Measurements from ENCODE around the gene THAP11.
"Not testable (repeated sequence)": the region's sequence is repeated elsewhere in the genome, so short reads cannot be mapped to it uniquely, and the experiment has no call there.

The THAP11 gene

DNA sequence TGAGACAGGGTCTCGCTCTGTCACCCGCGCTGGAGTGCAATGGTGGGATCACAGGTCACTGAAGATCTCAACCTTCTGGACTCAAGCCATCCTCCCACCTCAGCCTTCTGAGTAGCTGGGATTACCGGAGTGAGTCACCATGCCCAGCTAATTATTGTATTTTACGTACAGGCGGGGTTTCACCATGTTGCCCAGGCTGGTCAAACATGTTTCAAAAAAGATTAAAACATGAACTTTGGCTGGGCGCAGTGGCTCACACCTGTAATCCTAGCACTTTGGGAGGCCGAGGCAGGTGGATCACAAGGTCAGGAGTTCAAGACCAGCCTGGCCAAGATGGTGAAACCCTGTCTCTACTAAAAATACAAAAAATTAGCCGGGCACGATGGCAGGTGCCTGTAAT, 4.9 kb upstream of the THAP11 start:
- not testable (repeated sequence) for DNase-seq

DNA sequence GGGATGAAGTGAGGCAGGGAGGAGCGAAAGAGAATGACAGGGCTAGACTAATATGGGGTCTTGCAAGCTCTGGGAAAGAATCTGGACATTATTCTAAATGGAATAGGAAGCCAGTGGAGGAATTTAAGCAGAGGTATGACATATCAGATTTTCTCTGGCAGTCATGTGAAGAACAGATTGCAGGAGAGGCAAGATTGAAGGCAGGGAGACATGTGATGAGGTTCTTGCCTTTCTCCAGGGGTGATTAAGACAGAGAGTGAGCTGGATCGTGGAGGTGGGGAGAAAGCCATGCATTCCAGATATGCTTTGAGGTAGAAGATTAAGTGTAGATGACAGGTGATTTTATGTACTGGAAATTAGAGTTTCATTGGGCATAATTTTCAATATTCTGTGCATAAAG, 4.3 kb upstream of the THAP11 start:
- DNase-seq = no peak

DNA sequence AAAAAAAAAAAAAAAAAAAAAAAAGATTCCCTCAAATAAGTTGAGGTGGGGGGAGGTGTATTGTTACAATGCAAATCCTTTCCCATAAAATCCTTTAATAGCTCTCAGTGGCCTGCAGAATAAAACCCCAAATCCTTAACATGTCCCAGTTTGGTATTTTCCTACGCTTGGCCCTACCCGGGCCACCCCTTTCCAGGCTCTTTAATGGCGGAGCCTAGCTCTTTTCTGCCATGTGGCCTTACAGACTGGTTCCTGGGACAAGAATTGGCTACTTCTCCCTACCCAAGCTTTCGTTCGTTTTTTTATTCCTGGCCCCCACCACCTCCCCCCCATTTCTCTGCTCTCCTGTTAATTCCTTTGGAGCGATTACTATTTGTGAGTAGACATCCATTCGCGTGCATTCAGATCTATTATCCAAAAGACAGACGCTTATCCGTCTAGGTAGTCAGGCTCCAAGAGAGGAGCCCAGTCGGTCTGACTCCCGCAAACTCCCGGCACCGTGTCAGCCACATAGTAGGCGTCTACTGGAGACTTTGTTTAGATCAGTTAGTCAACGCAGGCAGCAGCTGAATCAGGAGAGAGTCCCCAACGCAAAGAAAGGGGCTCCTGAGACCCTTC, 813 bp upstream of the THAP11 start:
- DNase-seq = no peak

DNA sequence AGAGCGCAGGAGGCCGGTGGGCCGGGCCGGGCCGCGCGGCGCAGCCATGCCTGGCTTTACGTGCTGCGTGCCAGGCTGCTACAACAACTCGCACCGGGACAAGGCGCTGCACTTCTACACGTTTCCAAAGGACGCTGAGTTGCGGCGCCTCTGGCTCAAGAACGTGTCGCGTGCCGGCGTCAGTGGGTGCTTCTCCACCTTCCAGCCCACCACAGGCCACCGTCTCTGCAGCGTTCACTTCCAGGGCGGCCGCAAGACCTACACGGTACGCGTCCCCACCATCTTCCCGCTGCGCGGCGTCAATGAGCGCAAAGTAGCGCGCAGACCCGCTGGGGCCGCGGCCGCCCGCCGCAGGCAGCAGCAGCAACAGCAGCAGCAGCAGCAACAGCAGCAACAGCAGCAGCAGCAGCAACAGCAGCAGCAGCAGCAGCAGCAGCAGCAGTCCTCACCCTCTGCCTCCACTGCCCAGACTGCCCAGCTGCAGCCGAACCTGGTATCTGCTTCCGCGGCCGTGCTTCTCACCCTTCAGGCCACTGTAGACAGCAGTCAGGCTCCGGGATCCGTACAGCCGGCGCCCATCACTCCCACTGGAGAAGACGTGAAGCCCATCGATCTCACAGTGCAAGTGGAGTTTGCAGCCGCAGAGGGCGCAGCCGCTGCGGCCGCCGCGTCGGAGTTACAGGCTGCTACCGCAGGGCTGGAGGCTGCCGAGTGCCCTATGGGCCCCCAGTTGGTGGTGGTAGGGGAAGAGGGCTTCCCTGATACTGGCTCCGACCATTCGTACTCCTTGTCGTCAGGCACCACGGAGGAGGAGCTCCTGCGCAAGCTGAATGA, 606 bp downstream of the THAP11 start:
- peak; percentile 54 for DNase-seq

DNA sequence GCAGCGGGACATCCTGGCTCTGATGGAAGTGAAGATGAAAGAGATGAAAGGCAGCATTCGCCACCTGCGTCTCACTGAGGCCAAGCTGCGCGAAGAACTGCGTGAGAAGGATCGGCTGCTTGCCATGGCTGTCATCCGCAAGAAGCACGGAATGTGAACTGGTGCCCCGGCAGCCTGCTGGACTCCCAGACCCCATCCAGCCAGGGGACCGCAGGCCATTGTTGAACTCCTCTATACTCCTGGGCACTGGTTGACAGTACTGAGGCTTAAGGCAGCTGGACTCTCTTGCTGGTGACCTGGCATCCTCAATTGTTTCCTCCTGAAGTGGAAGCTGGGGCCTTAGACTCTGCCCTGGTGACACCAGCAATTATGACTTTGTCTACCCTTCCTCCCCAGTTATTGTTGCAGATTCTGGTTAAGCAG, 1.2 kb downstream of the THAP11 start:
- no peak for DNase-seq

DNA sequence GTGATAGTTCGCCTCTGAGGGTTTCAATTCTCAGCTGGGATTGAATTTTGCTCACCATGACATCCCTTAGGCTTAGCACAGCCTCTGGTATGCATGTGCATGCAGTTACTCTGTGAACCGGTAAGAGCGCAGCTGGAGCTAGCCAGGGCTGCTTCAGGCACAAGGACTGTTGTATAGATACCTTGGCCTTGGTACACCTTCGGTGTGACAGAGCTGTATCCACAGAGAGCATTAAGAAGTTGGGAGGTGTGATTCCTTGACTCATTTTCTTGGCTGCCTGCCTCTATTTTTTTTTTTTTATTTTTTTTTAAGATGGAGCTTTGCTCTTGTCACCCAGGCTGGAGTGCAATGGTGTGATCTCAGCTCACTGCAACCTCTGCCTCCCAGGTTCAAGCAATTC, 2.4 kb downstream of the THAP11 start:
- DNase-seq = no peak

DNA sequence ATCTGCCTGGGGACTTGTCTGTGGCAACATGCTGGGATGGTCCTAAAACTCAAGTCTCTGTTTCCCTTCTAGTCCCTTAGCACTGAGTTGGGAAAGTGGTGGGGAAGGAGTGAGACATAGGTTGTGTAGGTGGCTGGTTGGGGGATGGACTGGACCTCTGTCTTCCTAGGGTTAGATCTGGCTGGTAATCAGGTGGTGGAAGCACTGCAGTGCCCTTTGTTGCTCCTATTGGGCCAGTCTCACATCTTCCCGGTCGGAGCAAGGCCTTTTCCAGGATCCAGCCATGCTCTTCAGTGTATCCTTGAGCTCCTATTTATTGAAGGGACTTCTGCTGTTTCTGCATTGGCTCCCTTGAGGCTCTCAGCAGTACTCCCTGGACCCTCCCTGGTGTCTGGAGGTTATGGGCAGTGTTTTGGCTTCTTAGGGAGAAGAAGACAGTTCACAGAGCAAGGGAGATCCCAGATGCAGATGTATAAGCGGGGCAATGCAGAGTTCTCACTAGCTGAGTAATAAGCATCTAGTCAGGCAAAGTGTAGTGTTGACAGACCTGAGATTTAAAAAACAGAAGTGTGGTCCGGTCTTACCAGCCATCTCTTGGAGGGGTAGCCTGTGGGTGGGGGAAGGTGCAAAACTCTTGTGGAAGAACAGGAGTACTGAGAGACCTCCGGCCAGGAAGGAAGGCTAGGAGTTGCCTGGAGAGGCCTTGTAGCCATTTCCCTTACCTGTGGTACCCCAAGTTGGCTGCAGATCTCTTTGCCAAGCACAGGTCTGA, 3.4 kb downstream of the THAP11 start:
- DNase-seq = no peak

DNA sequence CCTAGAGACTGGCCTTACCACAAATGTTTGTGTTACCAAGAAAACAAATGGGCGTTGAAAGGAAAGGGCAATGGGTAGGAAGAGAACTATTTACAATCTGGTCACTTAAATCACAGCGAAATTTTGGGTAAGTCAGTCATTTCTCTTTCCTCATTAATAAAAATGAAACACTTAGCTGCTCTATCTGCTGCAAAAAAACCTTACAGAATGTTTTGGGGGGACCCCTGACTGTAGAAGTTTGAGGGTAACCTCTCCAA, 3.9 kb downstream of the THAP11 start:
- DNase-seq = no peak

DNA sequence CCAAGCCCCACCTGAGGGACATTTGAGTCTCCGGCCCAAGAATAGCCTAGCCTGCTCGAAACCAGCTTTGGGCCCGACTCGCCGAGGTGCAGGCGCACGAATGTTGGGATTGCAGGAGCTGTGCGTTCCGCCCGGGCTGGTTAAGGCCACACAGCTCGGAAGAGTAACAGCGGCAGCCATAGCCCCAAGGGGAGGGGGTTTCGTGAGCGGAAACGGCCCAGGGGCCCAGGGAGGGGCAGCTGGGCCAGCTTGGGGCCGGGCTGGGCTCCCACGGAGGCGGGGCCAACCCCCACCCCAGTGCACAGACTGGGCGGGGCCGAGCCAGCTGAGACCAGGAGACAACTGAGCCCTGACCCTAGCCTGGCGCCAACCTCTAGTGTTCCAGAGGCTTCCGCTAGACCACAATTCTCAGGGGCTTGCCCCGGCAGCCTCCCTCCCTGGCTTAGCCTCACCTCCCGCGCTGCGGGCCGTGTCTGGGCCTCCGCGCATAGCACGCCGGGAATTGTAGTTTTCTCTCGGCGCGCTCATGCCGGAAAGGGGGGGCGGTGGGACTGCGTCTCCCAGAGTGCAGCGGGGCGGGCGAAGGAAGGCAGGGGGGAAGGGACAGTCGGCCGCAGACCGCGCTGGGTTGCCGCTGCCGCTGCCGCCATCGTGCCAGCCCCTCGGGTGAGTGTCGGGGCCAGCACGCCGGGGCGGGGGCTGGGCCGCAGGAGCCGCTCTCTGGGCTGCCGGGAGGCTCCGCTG, 4.4 kb downstream of the THAP11 start, which contains the start of gene NUTF2:
TSS of gene NUTF2 (plus strand) at position 614 of the 744 bp plus-strand sequence. CDS start 18,198 bp downstream, outside the sequence.
- DNase-seq = peak; percentile 86

DNA sequence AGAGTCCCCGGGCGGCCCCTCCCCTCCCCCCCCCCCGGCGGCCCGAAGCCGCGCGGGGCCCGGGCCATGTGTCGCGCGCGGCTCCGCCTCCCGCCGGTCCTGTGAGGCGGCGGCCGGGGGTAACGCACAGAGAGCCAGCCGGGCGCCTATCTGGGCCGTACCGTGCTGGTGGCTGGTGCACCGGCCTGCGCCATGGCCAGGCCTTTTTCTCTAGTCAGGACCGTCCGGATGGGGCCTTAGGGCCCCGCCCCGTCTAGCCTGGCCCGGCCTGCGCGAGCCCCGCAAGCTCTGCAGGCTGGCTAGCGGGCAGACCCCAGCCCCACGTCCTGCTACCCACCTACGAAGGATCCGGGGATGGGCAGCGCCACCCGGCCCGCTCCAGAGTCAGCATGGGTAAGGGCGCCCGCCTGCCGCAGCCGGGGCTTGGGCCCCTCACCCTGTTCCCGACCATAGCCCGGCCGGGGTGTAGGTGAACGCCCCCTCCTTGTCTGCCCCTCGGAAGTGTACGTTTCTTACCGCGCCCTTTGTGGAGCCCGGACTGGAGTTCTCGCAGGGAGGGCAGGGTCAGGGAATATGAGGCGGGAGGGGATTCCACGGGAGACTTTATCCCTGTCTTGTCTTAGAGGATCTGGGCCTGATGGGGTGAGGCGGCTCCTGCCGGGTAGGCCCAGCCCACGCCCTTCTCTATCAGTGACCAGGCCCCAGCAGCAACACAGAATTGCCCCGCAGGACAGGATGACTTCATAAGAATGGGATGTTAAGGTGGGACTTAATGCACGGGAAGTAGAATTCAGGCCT, 5.1 kb downstream of the THAP11 start, which contains the start of gene CENPT:
TSS of gene CENPT (minus strand) at position 630 of the 798 bp plus-strand sequence. CDS start 13,834 bp downstream, outside the sequence.
- no peak for DNase-seq

DNA sequence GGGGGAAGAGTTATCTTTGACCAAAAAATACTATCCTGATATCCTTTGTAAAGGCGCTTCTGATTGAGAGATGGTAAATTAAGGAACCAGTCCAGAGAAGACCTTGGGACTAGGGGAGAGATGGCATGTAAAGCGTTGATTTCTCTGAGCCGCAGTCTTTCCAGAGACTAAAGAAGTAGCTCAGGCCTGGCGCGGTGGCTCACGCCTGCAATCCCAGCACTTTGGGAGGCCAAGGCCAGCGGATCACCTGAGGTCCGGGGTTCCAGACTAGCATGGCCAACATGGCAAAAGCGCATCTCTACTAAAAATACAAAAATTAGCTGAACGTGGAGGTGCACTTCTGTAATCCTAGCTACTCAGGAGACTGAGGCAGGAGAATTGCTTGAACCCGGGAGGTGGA, 6.0 kb downstream of the THAP11 start:
- no peak for DNase-seq

DNA sequence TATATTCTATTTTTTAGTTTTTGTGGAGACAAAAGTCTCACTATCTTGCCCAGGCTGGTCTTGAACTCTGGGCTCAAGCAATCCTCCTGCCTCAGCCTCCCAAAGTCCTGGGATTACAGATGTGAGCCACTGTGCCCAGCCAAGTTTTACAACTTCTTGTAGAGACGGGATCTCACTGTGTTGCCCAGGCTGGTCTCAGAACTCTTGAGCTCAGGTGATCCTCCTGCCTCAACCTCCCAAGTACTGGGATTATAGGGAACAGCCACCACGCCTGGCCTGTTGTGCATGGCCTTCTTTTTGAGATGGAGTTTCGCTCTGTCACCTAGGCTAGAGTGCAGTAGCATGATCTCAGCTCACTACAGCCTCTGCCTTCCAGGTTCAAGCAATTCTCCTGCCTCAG, 11.6 kb downstream of the THAP11 start:
- DNase-seq = no peak

DNA sequence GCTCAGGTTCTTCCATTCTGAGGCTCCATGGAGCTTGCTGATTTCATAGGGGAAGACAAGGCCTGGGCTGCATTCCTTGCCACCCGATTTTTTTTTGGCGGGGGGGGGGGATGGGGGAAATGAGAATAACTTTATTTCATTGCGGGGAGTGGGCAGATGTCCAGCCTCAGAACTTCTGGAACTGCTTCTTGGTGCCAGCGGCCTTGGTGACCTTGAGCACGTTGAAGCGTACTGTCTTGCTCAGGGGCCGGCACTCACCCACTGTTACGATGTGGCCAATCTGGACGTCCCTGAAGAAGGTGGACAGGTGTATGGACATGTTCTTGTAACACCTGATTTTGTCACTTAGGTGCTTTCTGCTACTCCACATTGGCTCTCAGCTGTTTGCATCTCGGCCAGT, 13.7 kb downstream of the THAP11 start:
- DNase-seq = no peak

DNA sequence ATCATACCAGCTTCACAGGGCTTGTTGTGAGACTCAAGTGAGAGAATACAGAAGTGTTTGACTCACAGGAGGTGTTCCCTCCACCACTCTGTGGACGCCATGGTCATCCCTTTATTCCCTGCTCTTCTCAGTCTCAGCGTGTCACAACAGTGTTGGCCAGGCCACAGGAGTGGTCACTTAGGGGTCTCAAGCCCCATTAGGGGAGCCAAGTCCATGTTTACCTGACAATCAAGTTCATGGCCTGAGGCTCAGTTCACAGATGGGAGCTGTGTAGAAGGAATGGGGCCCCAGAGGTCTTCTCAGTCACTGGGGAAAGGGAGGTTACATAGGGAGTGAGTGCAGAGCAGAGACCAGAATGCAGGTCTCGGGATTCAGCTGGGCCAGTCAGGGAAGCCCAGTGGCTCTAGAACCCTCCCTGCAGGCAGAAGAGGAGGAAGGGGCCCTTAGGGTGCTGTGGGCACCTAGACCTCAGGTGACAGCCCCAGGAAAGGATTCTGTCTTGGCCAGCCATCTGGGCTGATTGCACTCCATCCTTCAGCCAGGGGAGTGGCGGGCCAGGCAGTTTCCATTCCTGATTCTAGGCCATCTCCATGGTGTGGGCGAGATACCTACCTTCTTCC, 14.9 kb downstream of the THAP11 start:
- no peak for DNase-seq

DNA sequence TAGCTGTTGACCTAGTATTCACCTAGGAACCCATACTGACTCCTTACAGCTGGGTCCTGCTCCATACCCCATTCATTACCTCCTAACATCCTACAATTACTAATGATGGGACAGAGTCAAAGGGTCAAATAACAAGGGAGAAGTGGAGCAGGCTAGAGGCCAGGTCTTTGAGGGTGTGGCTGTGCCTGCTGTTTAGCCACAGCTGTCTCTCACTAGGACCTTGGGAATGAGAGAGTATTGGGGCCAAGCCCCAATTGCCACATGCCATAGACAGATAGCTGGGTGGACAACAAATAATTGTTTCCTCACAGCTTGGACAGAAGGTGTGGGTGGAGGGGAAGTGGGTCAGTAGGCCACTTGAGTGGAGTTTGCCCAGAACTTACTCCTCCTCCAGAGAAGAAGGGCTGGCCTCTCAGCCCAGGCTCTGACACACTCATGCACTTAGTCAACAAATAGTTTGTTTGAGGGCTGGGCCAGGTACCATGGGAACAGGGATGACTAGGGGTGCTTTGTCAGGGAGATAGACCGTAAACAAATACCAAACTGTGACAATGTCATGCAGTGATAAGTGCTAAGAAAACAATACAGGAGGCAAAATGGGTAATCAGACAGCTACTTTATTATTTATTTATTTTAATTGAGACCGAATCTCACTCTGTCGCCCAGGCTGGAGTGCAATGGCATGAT, 15.6 kb downstream of the THAP11 start:
- no peak for DNase-seq

DNA sequence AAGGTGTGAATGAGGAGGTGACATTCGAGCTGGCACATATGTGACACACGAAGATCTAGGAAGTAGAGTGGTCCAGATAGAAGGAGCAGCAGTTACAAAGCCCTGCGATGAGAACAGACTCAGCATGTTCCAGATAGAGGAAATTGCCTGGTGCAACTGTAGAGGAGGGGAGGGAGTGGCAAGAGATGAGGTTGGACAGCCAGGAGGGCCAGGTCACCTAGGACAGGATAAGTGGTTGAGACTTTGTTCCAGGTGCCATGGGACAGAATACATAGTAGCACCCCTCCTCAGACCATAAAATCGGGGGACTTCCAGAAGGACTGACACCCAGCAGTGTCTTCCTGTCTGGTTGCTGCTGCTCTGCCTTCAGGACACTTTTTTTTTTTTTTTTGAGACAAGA, 16.4 kb downstream of the THAP11 start:
- DNase-seq = no peak

DNA sequence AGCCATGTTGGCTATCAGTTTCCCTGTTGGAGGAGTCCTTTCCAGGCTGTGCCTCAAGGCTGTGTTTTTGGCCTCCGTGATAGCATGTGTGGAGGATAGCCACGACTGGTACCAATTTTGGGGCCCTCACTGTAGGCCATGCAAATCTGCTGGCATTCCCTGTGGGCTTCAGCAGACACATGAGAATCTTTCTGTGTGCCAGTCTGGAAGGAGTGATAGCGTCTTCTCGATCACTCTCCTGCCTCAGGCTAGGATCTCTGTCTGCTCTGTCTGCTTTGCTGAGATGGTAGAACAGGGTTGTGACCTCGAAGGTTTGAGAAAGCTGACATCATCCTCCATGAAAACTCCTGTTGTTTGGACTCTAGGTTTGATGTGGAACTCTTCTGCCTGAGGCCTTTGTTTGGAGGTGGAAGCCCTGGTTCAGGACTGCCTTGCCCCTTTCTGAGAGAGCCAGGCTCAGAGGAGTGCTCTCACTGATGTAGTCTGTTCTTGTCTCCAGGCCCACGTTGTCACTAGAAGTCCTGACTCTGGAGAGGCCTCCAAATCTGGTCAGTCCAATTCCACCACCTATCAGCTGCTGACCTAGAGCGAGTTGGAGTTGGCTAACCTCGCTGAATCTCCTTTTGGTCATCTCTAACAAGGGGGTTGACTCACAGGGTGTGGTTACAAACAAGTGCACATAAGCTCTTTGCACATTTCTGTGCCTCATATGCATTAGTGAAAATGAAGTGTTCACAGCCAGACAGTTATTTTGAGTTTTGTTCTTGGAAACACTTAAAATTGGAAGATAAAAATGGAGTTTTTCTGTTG, 18.7 kb downstream of the THAP11 start:
- no peak for DNase-seq

DNA sequence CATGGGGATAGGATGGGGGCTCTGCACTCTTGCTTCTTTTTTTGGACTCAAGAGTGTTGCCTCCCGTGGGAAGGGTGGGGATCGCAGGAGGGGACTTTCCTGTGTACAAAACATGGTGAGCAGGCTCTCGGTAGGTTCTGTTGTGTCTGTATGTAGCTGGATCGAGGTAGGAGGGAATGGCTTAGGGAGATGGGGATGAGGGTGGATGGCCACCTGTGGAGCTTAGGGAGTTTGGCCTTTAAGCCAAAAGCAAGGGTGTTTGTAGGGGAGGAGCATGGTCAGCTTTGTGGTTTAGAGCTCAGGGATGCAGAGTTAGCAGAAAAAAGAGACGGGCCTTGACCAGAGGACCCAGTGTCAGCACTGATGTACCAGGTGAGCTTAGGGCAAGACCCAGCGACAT, 19.8 kb downstream of the THAP11 start:
- no peak for DNase-seq

DNA sequence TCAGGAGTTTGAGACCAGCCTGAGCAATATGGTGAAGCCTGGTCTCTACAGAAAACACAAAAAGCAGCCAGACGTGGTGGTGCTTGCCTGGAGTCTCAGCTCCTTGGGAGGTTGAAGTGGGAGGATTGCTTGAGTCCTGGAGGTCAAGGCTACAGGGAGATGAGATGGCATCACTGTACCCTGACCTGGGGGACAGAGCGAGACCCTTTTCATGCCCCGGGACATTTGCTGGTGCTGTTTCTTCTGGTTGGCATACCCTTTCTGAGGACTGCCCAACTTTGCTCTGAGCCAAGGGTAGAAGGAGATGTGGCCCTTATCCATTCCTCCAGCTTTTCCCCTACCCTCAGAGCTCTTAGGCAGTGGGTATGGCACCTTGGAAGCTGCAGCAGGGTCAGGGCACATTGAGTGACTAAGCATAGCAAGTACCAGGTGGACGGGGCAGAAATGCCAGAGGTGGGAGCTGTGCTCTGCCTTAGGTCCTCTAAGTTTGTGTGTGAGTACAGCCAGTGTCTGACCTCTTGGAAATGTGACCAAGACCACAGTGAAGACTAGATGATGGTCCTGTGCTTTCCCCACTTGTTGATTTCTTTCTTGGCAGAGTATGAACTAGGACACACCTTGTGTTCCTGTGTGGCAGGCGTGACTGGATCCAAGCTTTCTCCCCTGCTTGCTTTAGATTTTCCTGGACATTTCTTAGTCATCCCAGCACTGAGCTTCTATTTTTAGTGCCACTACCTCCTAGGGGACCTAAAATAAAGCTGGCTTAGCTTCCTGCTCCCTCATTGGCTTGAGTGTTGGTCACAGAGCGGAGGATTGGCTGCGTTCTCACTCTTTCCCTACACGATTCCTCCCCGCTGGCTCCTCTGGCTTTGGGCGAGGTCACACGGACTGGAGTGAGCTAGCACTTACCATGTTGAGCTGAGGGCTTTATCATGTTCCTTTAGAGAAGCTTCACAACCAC, 20.8 kb downstream of the THAP11 start:
- DNase-seq = no peak

Measured in activated gamma-delta T cell (primary cell).